ENCODE results near the gene C11orf21.

Gene C11orf21

DNA sequence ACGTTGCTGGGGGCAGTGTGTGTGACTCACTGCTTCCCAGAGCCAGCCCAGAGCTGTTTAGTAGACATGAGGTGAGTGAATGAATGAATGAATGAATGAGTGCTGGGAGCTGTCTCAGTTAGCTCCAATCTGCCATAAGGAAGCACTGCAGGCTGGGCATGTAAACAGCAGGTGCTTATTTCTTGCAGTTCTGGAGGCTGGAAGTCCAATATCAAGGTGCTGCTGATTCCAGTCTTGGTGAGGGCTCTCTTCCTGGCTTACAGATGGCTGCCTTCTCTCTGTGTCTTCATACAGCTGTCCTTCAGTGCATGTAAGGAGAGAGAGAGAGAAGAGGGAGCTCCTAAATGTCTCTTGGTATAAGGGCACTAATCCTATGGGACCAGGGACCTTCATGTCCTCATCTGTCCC, 4.1 kb downstream of the C11orf21 start:
- Histone ChIP-seq H3K27me3 (ENCODE audit: insufficient read depth, poor library complexity, severe bottlenecking) (no peaks in the 10 kb centered on the region), H3K4me3 (replicated peaks; ENCODE audit: insufficient read depth, low read length) (no peak overlapping the region), H3K27ac (replicated peaks) (no peak overlapping the region)
- TF ChIP-seq SPI1 (IDR thresholded peaks at IDR 0.05; ENCODE audit: borderline replicate concordance, low read depth) (no peak), POLR2AphosphoS5 (IDR thresholded peaks at IDR 0.05; ENCODE audit: low read depth) (no peak), GABPA (IDR thresholded peaks at IDR 0.05; ENCODE audit: low read depth) (no peak)
- TF ChIP-seq, protein P1, sequence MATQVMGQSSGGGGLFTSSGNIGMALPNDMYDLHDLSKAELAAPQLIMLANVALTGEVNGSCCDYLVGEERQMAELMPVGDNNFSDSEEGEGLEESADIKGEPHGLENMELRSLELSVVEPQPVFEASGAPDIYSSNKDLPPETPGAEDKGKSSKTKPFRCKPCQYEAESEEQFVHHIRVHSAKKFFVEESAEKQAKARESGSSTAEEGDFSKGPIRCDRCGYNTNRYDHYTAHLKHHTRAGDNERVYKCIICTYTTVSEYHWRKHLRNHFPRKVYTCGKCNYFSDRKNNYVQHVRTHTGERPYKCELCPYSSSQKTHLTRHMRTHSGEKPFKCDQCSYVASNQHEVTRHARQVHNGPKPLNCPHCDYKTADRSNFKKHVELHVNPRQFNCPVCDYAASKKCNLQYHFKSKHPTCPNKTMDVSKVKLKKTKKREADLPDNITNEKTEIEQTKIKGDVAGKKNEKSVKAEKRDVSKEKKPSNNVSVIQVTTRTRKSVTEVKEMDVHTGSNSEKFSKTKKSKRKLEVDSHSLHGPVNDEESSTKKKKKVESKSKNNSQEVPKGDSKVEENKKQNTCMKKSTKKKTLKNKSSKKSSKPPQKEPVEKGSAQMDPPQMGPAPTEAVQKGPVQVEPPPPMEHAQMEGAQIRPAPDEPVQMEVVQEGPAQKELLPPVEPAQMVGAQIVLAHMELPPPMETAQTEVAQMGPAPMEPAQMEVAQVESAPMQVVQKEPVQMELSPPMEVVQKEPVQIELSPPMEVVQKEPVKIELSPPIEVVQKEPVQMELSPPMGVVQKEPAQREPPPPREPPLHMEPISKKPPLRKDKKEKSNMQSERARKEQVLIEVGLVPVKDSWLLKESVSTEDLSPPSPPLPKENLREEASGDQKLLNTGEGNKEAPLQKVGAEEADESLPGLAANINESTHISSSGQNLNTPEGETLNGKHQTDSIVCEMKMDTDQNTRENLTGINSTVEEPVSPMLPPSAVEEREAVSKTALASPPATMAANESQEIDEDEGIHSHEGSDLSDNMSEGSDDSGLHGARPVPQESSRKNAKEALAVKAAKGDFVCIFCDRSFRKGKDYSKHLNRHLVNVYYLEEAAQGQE (IDR thresholded peaks at IDR 0.05; ENCODE audit: insufficient replicate concordance, low read depth), result no peak
- TF ChIP-seq, protein P2, sequence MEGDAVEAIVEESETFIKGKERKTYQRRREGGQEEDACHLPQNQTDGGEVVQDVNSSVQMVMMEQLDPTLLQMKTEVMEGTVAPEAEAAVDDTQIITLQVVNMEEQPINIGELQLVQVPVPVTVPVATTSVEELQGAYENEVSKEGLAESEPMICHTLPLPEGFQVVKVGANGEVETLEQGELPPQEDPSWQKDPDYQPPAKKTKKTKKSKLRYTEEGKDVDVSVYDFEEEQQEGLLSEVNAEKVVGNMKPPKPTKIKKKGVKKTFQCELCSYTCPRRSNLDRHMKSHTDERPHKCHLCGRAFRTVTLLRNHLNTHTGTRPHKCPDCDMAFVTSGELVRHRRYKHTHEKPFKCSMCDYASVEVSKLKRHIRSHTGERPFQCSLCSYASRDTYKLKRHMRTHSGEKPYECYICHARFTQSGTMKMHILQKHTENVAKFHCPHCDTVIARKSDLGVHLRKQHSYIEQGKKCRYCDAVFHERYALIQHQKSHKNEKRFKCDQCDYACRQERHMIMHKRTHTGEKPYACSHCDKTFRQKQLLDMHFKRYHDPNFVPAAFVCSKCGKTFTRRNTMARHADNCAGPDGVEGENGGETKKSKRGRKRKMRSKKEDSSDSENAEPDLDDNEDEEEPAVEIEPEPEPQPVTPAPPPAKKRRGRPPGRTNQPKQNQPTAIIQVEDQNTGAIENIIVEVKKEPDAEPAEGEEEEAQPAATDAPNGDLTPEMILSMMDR (IDR thresholded peaks at IDR 0.05; ENCODE audit: insufficient read depth, low read length), result no peak
- DNase-seq (ENCODE audit: low read depth in 1 of 2, low spot score in 1 of 2), result no peak

DNA sequence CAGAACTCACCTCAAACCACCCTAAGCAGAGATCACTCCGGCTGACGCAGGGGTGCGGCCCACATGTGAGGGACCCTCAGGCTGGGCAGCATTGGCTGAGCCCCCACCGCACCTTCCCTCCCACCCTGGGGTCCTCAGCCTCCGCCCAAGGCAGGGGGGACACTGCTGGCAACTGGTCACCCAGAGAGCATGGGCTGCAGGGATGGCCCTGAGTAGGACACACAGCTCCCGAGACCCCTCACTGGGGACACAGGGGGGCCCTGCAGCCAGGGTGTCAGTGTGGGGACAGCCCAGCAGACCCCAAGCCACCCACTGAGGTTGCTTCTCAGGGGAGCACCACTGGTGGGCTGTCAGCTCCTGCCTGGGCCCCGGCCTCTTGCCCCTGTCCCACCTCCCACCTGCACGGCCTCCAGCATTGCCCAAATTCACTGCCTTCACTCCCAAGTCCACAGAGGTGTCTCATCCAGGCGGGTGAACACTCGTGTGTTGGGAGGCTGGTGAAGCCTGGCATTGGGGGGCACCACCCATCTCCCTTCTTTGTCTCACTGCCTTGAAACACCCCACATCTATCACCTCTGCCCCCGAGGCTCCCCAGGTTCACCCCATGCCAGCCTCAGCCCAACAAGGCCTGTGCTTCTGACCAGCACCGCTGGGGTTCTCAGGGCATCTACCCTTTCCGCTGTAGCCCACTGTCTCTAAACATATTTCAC, 4.7 kb downstream of the C11orf21 start:
- DNase-seq (ENCODE audit: low read depth in 1 of 2, low spot score in 1 of 2), result no peak
- no peak overlapping the region for H3K4me3 ChIP-seq (replicated peaks; ENCODE audit: insufficient read depth, low read length)
- TF ChIP-seq, protein P2 (IDR thresholded peaks at IDR 0.05; ENCODE audit: insufficient read depth, low read length), result no peak
- no peak for TF ChIP-seq SPI1 (IDR thresholded peaks at IDR 0.05; ENCODE audit: borderline replicate concordance, low read depth)
- TF ChIP-seq POLR2AphosphoS5 (IDR thresholded peaks at IDR 0.05; ENCODE audit: low read depth), result no peak
- TF ChIP-seq, protein P1 (IDR thresholded peaks at IDR 0.05; ENCODE audit: insufficient replicate concordance, low read depth), result no peak
- TF ChIP-seq GABPA (IDR thresholded peaks at IDR 0.05; ENCODE audit: low read depth), result no peak
- no peak overlapping the region for H3K27ac ChIP-seq (replicated peaks)
- H3K27me3 ChIP-seq (ENCODE audit: insufficient read depth, poor library complexity, severe bottlenecking), result no peaks in the 10 kb centered on the region

DNA sequence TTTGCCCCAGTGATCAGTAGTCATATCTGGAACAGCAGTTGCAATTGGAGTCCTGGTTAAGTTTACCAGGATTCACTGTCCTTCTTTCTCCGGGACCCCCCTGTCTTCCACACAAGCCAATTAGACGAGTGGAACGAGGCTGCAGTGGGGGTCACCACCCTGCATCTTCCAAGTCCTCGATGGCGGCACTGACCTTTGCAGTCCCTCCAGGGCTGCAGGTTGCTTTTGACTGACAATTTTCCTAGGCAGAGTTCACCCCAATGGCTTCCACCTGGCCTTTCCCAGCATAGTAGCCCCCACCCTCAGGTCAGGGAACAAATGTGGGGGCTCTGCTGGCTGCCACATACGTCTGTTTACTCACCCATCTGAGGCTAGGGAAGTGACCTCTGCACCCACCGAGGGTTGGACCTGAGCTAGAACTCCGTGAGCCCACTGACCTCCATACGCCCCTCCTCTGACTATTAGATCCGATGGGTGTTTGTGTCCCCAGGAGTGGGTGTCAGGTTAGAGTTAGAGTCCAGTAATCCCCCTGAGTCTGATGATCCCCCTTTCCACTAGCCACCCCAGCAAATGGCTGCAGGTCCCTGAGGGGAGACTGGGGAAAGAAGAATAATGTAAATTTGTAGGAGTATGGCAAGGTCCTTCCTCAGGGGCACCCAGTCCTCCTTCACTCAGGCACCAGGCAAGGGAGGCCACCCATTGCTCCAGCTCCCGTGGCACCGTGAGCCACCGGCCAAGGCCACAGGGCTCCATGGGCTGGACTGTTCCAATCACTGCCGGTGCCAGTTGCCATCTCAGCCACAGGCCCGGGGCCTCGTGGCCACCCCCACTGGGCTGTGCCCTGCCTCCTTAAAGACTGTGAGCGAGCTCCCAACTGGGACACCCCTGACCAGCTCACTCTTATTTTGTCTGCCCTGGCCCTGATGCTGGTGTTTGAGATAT, 5.5 kb downstream of the C11orf21 start:
- Histone ChIP-seq H3K4me3 (replicated peaks; ENCODE audit: insufficient read depth, low read length) (no peak overlapping the region), H3K27ac (replicated peaks) (no peak overlapping the region), H3K27me3 (ENCODE audit: insufficient read depth, poor library complexity, severe bottlenecking) (no peaks in the 10 kb centered on the region)
- no peak for DNase-seq (ENCODE audit: low read depth in 1 of 2, low spot score in 1 of 2)
- no peak for TF ChIP-seq SPI1 (IDR thresholded peaks at IDR 0.05; ENCODE audit: borderline replicate concordance, low read depth)
- TF ChIP-seq POLR2AphosphoS5 (IDR thresholded peaks at IDR 0.05; ENCODE audit: low read depth), result no peak; the same call in 1 of the 2 replicates
- TF ChIP-seq, protein P1 (IDR thresholded peaks at IDR 0.05; ENCODE audit: insufficient replicate concordance, low read depth), result no peak
